Frontal cortex (tissue), 4 donors: Measurements from ENCODE around the gene TRIM58. TPM values are rescaled to one million over a fixed set of nuclear protein-coding genes. Genes with fewer than 3 reads are reported as not detected.

Source experiments
- DNase-seq, 2 donors: peaks; one replicate each; pipeline ENCODE4 v3.0.0; 2012; ENCODE audit warnings: low spot score in 2 of 2
- FAIRE-seq: peaks from 2 replicates; lab custom pipeline; 2012; peaks lifted over from hg19 to GRCh38; lab: Jason Lieb, UNC
- total RNA-seq: library from RNA; depleted of rRNA; stranded (reverse); fragments of >200 nt; gene quantifications from one replicate; pipeline ENCODE4 v1.2.3, GENCODE V29; 2014
- donor health status: control.
- donor health status: control.
- donor health status: control.

The TRIM58 gene
- total RNA-seq, 1 donor from 2014 or later: 3.3 TPM

DNA sequence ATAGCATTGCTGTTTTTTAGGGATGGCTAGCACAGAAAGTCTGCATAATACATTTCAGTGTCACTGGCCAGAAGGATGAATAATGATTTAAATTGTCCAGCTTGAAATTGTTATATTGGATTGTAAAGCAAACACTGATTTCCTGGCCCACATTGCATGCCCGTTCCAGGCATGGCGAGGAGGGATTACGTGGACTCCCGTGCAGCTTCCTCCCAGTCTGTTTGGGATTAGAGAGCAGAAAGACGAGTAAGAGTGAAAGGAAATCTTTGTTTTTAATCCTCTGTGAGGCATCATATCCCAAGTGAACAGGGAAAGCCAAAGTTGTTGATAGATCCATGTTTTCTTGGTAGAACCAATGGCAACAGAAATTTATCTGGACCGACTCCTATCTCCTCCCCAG lies 8.4 kb downstream of the TRIM58 start:
- FAIRE-seq (no peak), DNase-seq (no peak)

- DNase-seq (no peak), FAIRE-seq (no peak)
These were observed 26.4 kb downstream of the TRIM58 start for GRCh38 chr1:247883346-247883745.

GRCh38 chr1:247884797-247885413 lies 27.9 kb downstream of the TRIM58 start:
- FAIRE-seq (no peak), DNase-seq (no peak)

DNA sequence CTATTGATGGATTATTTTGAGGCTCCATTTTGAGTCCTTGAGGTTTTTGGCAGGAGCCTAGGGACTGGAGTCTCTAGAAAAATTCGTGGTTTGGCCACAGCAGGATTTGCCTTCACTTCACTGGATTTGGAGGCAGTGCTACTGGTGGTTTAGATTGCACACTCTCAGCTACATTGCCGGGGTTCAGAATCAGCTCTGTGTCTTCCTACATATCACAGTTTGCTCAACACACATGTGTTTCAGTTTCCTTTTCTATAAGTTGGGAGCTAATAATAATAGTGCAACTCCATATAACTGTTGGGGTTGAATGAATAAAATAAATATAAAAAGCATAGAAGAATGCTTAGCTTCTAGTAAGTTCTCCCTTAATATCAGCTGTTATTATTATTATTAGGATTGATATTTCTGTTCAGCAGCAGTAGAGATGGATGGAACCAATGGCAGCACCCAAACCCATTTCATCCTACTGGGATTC lies 38.2 kb downstream of the TRIM58 start, which contains the start of gene OR2W3:
Gene OR2W3 (plus strand): TSS at position 425 of the 475 bp plus-strand sequence. CDS start 0 bp downstream, at position 425.
- no peak for DNase-seq
- FAIRE-seq: no peak

- DNase-seq (no peak), FAIRE-seq (no peak)
These were observed 39.0 kb downstream of the TRIM58 start for GRCh38 chr1:247895976-247896375.

- no peak for FAIRE-seq
- DNase-seq: no peak
These were observed 47.1 kb downstream of the TRIM58 start for GRCh38 chr1:247904122-247904521.

GRCh38 chr1:247905181-247905580 lies 48.2 kb downstream of the TRIM58 start:
- DNase-seq: no peak
- no peak for FAIRE-seq

DNA sequence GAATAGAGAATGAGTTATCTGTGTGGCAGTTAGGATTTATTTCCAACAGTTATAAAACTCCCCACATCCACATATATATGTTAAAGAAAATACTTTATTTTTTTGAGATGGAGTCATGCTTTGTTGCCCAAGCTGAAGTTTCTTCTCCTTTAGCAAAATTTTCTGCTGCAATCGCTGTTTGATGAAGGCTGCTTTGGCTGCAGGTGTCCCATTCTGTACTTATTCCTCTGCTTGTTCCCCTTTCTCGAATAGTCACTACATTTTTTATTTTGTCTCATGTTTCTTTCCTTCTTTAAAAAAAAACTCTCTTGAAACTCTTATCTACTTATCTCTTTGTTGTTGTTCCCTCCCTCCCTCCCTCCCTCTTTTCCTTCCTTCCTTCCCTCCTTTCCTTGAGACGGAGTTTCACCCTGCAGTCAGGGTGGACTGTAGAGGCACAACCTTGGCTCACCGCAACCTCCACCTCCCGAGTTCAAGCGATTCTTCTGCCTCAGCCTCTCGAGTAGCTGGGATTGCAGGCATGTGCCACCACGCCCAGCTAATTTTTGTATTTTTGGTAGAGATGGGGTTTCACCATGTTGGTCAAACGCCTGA lies 49.0 kb downstream of the TRIM58 start:
- DNase-seq (no peak), FAIRE-seq (no peak)

GRCh38 chr1:247906504-247907047 lies 49.6 kb downstream of the TRIM58 start:
- DNase-seq (no peak), FAIRE-seq (no peak)

- FAIRE-seq (no peak), DNase-seq (no peak)
These were observed 51.8 kb downstream of the TRIM58 start for GRCh38 chr1:247908766-247909165.

DNA sequence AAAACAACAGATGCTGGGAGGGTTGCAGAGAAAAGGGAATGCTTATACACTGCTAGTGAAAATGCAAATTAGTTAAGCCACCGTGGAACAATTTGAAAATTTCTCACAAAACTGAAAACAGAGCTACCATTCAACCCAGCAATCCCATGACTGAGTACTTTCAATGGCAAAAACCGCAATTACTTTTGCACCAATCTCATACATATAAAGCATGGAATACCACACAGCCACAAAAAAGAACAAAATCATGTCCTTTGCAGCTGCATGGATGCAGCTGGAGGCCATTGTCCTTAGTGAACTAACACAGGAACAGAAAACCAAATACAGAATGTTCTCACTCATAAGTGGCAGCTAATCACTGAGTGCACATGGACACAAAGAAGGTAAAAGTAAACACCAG lies 56.8 kb downstream of the TRIM58 start:
- DNase-seq (no peak), FAIRE-seq (no peak)

DNA sequence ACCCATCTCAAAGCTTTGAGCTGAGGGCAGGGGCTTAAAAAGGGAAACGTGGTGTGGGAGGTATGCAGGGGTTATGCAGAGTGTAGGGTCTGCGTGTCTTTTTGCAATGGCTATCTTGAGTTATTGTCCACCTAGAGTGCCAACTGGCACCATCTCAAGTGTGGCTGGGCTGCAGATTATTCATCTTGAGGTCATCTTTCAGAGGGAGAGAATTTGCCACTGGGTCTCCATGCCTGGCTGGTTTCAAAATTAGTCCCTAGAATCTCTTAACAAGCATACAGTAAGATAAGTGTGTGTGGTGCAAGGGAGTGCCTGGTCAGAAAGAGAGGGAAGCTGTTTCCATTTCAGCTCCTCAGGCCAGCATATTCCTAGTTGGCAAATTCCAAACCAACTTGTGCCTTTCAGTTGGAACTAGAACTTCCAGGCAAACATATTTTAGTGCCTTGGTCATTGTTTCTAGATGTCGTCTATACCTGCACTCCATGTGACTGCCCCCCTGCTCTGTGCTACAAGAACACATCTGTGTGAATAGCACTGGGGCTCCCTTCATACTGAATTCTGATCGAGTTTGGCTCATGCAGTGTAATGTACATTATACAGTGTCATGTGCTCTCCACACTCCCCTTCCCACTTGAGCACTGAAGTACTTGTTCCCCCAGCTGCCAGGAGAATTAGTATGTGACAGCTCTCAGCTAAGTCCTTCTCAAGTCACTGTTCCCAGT lies 58.1 kb downstream of the TRIM58 start:
- FAIRE-seq: no peak
- no peak for DNase-seq

GRCh38 chr1:247919952-247920351 lies 63.0 kb downstream of the TRIM58 start, which contains the start of gene OR2T8:
TSS of gene OR2T8 (plus strand) at chr1:247920252. CDS start at chr1:247921018, 766 bp downstream.
- DNase-seq (no peak), FAIRE-seq (no peak)

- no peak for FAIRE-seq
- DNase-seq: no peak
These were observed 67.0 kb downstream of the TRIM58 start for GRCh38 chr1:247923941-247924340.

DNA sequence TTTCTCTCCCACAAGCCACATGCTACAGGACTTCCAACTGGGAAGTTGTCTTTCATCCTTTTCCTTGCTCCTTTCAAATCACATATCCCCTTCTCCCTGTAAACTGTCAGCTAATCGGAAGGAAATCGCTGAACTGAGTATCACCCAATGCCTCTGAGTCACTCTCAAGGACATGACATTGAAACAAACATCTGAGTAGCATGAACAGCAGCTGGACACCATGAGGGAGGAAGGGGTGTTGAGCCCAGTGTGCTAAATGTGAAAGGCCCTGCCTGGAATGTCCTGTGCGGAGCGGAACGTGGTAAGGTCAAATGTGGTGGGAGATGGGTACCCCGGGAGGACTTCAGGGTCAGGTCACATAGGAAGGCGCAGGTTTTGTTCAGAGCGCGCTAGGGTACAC lies 67.9 kb downstream of the TRIM58 start, which contains the start of gene OR2AJ1:
Gene OR2AJ1 (plus strand): TSS at position 22 of the 400 bp plus-strand sequence. CDS start 8,880 bp downstream, outside the sequence.
- no peak for DNase-seq
- FAIRE-seq: no peak

Other genes with a start within 250 kb of the TRIM58 start
- gene OR13G1, start 177.4 kb upstream of the TRIM58 start, total RNA-seq: not detected
- gene OR6F1, start 140.5 kb upstream of the TRIM58 start, total RNA-seq: not detected
- gene OR14K1, start 118.6 kb upstream of the TRIM58 start, total RNA-seq: not detected
- not detected for gene OR14A2, start 109.0 kb upstream of the TRIM58 start, total RNA-seq
- not detected for gene OR1C1, start 96.6 kb upstream of the TRIM58 start, total RNA-seq
- gene OR14A16, start 33.1 kb upstream of the TRIM58 start, total RNA-seq: not detected
- not detected for gene OR11L1, start 15.3 kb upstream of the TRIM58 start, total RNA-seq
- 2.9 TPM for gene OR2W3, start 38.4 kb downstream of the TRIM58 start, total RNA-seq
- gene OR2T8, start 63.1 kb downstream of the TRIM58 start, total RNA-seq: not detected
- not detected for gene OR2AJ1, start 67.7 kb downstream of the TRIM58 start, total RNA-seq
- gene OR2L8, start 91.7 kb downstream of the TRIM58 start, total RNA-seq: 0.82 TPM
- gene OR2AK2, start 108.0 kb downstream of the TRIM58 start, total RNA-seq: 0.41 TPM
- 0.41 TPM for gene OR2L5, start 156.5 kb downstream of the TRIM58 start, total RNA-seq
- 0.41 TPM for gene OR2L2, start 172.9 kb downstream of the TRIM58 start, total RNA-seq
- 0.41 TPM for gene OR2L3, start 189.6 kb downstream of the TRIM58 start, total RNA-seq
- gene OR2L13, start 238.0 kb downstream of the TRIM58 start, total RNA-seq: 1.6 TPM